Liver (tissue), 3 donors: Measurements from ENCODE around the gene ZIC1.

Source experiments
- EGR1 ChIP-seq, 2 donors: IDR thresholded peaks; 2 replicates each; pipeline ENCODE4 v1.6.1; 2016 to 2018; ENCODE audit warnings: antibody characterized with exemption in 2 of 2, low read depth in 2 of 2
- FOXA1 ChIP-seq: IDR thresholded peaks from 2 replicates; pipeline ENCODE4 v1.6.1; 2016; ENCODE audit warnings: antibody characterized with exemption
- GABPA ChIP-seq, 2 donors: IDR thresholded peaks in 1 of 2; conservative IDR thresholded peaks in 1 of 2; 2 replicates each; pipeline ENCODE4 v1.6.1; 2016; ENCODE audit warnings: antibody characterized with exemption in 2 of 2, mild to moderate bottlenecking in 1 of 2, moderate library complexity in 1 of 2
- JUND ChIP-seq, 2 donors: IDR thresholded peaks; 2 replicates each; pipeline ENCODE4 v1.6.1; 2016; ENCODE audit warnings: antibody characterized with exemption in 2 of 2
- RAD21 ChIP-seq, 2 donors: IDR thresholded peaks; 2 replicates each; pipeline ENCODE4 v1.6.1; 2016; ENCODE audit warnings: antibody characterized with exemption in 2 of 2, mild to moderate bottlenecking in 2 of 2
- RXRA ChIP-seq, 2 donors: IDR thresholded peaks; 2 replicates each; pipeline ENCODE4 v1.6.1; 2017 to 2018; ENCODE audit warnings: antibody characterized with exemption in 2 of 2, mild to moderate bottlenecking in 1 of 2
- SP1 ChIP-seq: IDR thresholded peaks from 2 replicates; pipeline ENCODE4 v1.6.1; 2018; ENCODE audit warnings: antibody characterized with exemption, mild to moderate bottlenecking
- TAF1 ChIP-seq: conservative IDR thresholded peaks from 2 replicates; pipeline ENCODE4 v1.6.1; 2016; ENCODE audit warnings: antibody characterized with exemption, mild to moderate bottlenecking
- YY1 ChIP-seq: IDR thresholded peaks from 2 replicates; pipeline ENCODE4 v1.6.1; 2016; ENCODE audit warnings: antibody characterized with exemption, mild to moderate bottlenecking
- TF ChIP-seq, protein P1 (sequence below): fragments of 150-350 bp; IDR thresholded peaks from 2 replicates; pipeline ENCODE4 v1.5.1; 2017; ENCODE audit warnings: improper control_type of control experiment, low read depth, low read length; ENCODE audit not compliant: missing input control
- TF ChIP-seq, protein P2 (sequence below): IDR thresholded peaks from 2 replicates; pipeline ENCODE4 v1.6.1; 2016; ENCODE audit warnings: antibody characterized with exemption, mild to moderate bottlenecking
- TF ChIP-seq, protein P3 (sequence below): IDR thresholded peaks from 2 replicates; pipeline ENCODE4 v1.6.1; 2016; ENCODE audit warnings: antibody characterized with exemption
- TF ChIP-seq, protein P4 (sequence below): IDR thresholded peaks from 2 replicates; pipeline ENCODE4 v1.6.1; 2016; ENCODE audit warnings: antibody characterized with exemption
- donor health status: healthy.
- donor health status: healthy.

DNA sequence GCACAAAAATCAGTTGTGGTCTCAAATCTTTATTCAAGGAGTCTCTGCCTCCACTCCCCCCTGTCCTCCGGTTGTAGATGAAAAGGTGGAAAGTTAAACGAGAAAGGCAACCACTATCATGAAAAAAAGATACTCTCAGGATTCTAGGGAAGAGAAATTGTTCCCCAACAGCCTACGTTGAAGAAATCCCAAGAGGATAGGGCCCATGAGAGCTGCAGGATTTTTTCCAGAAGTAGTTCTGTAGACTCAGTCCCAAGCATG is 14.3 kb downstream of the ZIC1 start:
- TF ChIP-seq, protein P1, sequence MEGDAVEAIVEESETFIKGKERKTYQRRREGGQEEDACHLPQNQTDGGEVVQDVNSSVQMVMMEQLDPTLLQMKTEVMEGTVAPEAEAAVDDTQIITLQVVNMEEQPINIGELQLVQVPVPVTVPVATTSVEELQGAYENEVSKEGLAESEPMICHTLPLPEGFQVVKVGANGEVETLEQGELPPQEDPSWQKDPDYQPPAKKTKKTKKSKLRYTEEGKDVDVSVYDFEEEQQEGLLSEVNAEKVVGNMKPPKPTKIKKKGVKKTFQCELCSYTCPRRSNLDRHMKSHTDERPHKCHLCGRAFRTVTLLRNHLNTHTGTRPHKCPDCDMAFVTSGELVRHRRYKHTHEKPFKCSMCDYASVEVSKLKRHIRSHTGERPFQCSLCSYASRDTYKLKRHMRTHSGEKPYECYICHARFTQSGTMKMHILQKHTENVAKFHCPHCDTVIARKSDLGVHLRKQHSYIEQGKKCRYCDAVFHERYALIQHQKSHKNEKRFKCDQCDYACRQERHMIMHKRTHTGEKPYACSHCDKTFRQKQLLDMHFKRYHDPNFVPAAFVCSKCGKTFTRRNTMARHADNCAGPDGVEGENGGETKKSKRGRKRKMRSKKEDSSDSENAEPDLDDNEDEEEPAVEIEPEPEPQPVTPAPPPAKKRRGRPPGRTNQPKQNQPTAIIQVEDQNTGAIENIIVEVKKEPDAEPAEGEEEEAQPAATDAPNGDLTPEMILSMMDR: no peak
- no peak for TF ChIP-seq RXRA (IDR thresholded peaks at IDR 0.05)
- TF ChIP-seq, protein P2, sequence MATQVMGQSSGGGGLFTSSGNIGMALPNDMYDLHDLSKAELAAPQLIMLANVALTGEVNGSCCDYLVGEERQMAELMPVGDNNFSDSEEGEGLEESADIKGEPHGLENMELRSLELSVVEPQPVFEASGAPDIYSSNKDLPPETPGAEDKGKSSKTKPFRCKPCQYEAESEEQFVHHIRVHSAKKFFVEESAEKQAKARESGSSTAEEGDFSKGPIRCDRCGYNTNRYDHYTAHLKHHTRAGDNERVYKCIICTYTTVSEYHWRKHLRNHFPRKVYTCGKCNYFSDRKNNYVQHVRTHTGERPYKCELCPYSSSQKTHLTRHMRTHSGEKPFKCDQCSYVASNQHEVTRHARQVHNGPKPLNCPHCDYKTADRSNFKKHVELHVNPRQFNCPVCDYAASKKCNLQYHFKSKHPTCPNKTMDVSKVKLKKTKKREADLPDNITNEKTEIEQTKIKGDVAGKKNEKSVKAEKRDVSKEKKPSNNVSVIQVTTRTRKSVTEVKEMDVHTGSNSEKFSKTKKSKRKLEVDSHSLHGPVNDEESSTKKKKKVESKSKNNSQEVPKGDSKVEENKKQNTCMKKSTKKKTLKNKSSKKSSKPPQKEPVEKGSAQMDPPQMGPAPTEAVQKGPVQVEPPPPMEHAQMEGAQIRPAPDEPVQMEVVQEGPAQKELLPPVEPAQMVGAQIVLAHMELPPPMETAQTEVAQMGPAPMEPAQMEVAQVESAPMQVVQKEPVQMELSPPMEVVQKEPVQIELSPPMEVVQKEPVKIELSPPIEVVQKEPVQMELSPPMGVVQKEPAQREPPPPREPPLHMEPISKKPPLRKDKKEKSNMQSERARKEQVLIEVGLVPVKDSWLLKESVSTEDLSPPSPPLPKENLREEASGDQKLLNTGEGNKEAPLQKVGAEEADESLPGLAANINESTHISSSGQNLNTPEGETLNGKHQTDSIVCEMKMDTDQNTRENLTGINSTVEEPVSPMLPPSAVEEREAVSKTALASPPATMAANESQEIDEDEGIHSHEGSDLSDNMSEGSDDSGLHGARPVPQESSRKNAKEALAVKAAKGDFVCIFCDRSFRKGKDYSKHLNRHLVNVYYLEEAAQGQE: no peak
- no peak for TF ChIP-seq JUND (IDR thresholded peaks at IDR 0.05)
- no peak for TF ChIP-seq RAD21 (IDR thresholded peaks at IDR 0.05)
- TF ChIP-seq TAF1: no peak
- TF ChIP-seq, protein P3, sequence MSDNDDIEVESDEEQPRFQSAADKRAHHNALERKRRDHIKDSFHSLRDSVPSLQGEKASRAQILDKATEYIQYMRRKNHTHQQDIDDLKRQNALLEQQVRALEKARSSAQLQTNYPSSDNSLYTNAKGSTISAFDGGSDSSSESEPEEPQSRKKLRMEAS: no peak
- no peak for TF ChIP-seq YY1
- TF ChIP-seq FOXA1: no peak
- TF ChIP-seq, protein P4, sequence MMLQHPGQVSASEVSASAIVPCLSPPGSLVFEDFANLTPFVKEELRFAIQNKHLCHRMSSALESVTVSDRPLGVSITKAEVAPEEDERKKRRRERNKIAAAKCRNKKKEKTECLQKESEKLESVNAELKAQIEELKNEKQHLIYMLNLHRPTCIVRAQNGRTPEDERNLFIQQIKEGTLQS: no peak
- TF ChIP-seq GABPA (IDR thresholded peaks at IDR 0.05 in 1 of 2, conservative IDR thresholded peaks at IDR 0.05 in 1 of 2): no peak
- no peak for TF ChIP-seq SP1
- no peak for TF ChIP-seq EGR1 (IDR thresholded peaks at IDR 0.05; ENCODE audit: low read depth in 2 of 2)
